ENCODE measurements around the gene DGUOK.

DNA sequence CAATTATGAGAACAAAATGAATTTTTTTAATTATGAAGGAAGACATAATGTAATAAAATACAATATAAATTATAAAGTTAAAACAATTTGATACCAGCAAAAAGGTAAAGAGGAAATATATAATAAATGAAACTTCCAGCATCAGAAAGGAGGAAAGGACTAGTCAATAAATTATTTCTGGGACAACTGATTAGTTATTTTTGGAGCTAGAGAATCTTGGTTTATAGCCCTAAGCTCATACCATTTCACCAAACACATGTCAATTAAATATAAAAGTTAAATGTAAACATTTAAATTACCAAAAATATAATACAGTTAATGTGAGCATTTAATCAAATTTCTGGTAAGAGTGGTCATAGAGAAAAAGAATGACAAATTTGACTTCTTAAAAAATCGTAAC lies 21.7 kb upstream of the DGUOK start:
- TF ChIP-seq, protein P1, sequence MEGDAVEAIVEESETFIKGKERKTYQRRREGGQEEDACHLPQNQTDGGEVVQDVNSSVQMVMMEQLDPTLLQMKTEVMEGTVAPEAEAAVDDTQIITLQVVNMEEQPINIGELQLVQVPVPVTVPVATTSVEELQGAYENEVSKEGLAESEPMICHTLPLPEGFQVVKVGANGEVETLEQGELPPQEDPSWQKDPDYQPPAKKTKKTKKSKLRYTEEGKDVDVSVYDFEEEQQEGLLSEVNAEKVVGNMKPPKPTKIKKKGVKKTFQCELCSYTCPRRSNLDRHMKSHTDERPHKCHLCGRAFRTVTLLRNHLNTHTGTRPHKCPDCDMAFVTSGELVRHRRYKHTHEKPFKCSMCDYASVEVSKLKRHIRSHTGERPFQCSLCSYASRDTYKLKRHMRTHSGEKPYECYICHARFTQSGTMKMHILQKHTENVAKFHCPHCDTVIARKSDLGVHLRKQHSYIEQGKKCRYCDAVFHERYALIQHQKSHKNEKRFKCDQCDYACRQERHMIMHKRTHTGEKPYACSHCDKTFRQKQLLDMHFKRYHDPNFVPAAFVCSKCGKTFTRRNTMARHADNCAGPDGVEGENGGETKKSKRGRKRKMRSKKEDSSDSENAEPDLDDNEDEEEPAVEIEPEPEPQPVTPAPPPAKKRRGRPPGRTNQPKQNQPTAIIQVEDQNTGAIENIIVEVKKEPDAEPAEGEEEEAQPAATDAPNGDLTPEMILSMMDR (IDR thresholded peaks at IDR 0.05) = no peak
- TF ChIP-seq POLR2A (IDR thresholded peaks at IDR 0.05) (no peak), POLR2AphosphoS5 (IDR thresholded peaks at IDR 0.05) (no peak)

Data from prostate gland (tissue), 2 donors.